Liver (tissue), 9 donors: ENCODE data around the gene STARD3. TPM values are rescaled to one million over a fixed set of nuclear protein-coding genes. Genes with fewer than 3 reads are reported as not detected.

Experiments used
- DNase-seq: peaks from one replicate; pipeline ENCODE4 v3.0.0-alpha.2; 2017; ENCODE audit warnings: low spot score
- H3K27ac ChIP-seq, 2 donors: one replicate each; pipeline ENCODE4 v1.7.0; 2013; ENCODE audit warnings: inconsistent platforms in 2 of 2, low read length in 2 of 2, control low read depth in 1 of 2, low read depth in 1 of 2, mild to moderate bottlenecking in 1 of 2
- H3K27me3 ChIP-seq, 4 donors: one replicate each; pipeline versions ENCODE4 v1.6.1 to v1.7.0; 2013; ENCODE audit warnings: low read length in 3 of 4, inconsistent platforms in 1 of 4, mild to moderate bottlenecking in 1 of 4, moderate library complexity in 1 of 4; ENCODE audit not compliant: control insufficient read depth in 4 of 4, insufficient read depth in 4 of 4
- H3K36me3 ChIP-seq, 4 donors: one replicate each; pipeline versions ENCODE4 v1.6.1 to v1.7.0; 2013; ENCODE audit warnings: low read length in 3 of 4, mild to moderate bottlenecking in 3 of 4, low read depth in 1 of 4, moderate library complexity in 1 of 4; ENCODE audit not compliant: control insufficient read depth in 4 of 4, insufficient read depth in 3 of 4
- H3K4me1 ChIP-seq, 4 donors: one replicate each; pipeline versions ENCODE4 v1.6.1 to v1.7.0; 2013; ENCODE audit warnings: low read length in 3 of 4, mild to moderate bottlenecking in 3 of 4, moderate library complexity in 1 of 4; ENCODE audit not compliant: control insufficient read depth in 4 of 4, insufficient read depth in 4 of 4
- H3K4me3 ChIP-seq, 3 donors: one replicate each; pipeline versions ENCODE4 v1.6.1 to v1.7.0; 2013; ENCODE audit warnings: low read length in 3 of 3, control low read depth in 1 of 3, low read depth in 1 of 3, mild to moderate bottlenecking in 1 of 3
- H3K9ac ChIP-seq, 2 donors: one replicate each; pipeline ENCODE4 v1.7.0; 2013; ENCODE audit warnings: low read length in 2 of 2, mild to moderate bottlenecking in 2 of 2, moderate library complexity in 2 of 2, control low read depth in 1 of 2, low read depth in 1 of 2
- H3K9me3 ChIP-seq, 4 donors: one replicate each; pipeline versions ENCODE4 v1.6.1 to v1.7.0; 2013; ENCODE audit warnings: low read length in 3 of 4; ENCODE audit not compliant: control insufficient read depth in 4 of 4
- EGR1 ChIP-seq, 2 donors: IDR thresholded peaks; 2 replicates each; pipeline ENCODE4 v1.6.1; 2016 to 2018; ENCODE audit warnings: antibody characterized with exemption in 2 of 2, low read depth in 2 of 2
- FOXA2 ChIP-seq: IDR thresholded peaks from 2 replicates; pipeline ENCODE4 v1.6.1; 2016; ENCODE audit warnings: antibody characterized with exemption
- HNF4G ChIP-seq: IDR thresholded peaks from 2 replicates; pipeline ENCODE4 v1.6.1; 2016; ENCODE audit warnings: antibody characterized with exemption
- MAX ChIP-seq: IDR thresholded peaks from 2 replicates; pipeline ENCODE4 v1.6.1; 2016; ENCODE audit warnings: antibody characterized with exemption
- RAD21 ChIP-seq, 2 donors: IDR thresholded peaks; 2 replicates each; pipeline ENCODE4 v1.6.1; 2016; ENCODE audit warnings: antibody characterized with exemption in 2 of 2, mild to moderate bottlenecking in 2 of 2
- REST ChIP-seq: IDR thresholded peaks from 2 replicates; pipeline ENCODE4 v1.6.1; 2016; ENCODE audit warnings: antibody characterized with exemption, mild to moderate bottlenecking
- TAF1 ChIP-seq: conservative IDR thresholded peaks from 2 replicates; pipeline ENCODE4 v1.6.1; 2016; ENCODE audit warnings: antibody characterized with exemption, mild to moderate bottlenecking
- YY1 ChIP-seq: IDR thresholded peaks from 2 replicates; pipeline ENCODE4 v1.6.1; 2016; ENCODE audit warnings: antibody characterized with exemption, mild to moderate bottlenecking
- ZBTB33 ChIP-seq: IDR thresholded peaks from 2 replicates; pipeline ENCODE4 v1.6.1; 2016; ENCODE audit warnings: antibody characterized with exemption
- WGBS: extraction: QIAGEN DNeasy Blood & Tissue Kit; methylation state at CpG from one replicate; pipeline ENCODE4 v1.1.7; 2013; 5-methylcytosine and 5-hydroxymethylcytosine counted together
- polyA plus RNA-seq, 2 donors: library from polyadenylated mRNA; stranded (reverse) in 1 of 2; unstranded in 1 of 2; fragments of 200-250 nt in 1 of 2; fragments of >200 nt in 1 of 2; fragmentation: Nextera tagmentation in 1 of 2; extraction: Ambion mirVana in 1 of 2; gene quantifications; one replicate each; pipeline versions ENCODE4 v1.2.1 to v1.2.3, GENCODE V29; 2013 to 2015
- total RNA-seq, 2 donors: library from RNA; depleted of rRNA; stranded (reverse); fragments of >200 nt; gene quantifications; one replicate each; pipeline ENCODE4 v1.2.3, GENCODE V29; 2014
- donor health status: healthy.
- donor health status: healthy.
- donor health status: healthy.
- donor health status: healthy.
- donor health status: healthy.

STARD3 gene
- total and polyA plus RNA-seq, 4 donors, result 15.0 to 34.0 (median 23.2) TPM

GRCh38 chr17:39711851-39712250 lies 74.9 kb downstream of the STARD3 start:
- no peak overlapping the region for H3K9ac ChIP-seq
- TF ChIP-seq RAD21 (IDR thresholded peaks at IDR 0.05) (no peak), HNF4G (no peak), ZBTB33 (no peak), YY1 (no peak), FOXA2 (no peak), EGR1 (IDR thresholded peaks at IDR 0.05; ENCODE audit: low read depth in 2 of 2) (no peak), MAX (no peak), REST (no peak), TAF1 (no peak)
- H3K27ac ChIP-seq, result no peak overlapping the region
- H3K36me3 ChIP-seq, result peaks cover 0 to 35% (median 12%) of the 10 kb centered on the region in 4 donors
- WGBS, result 96% methylated on average over 10 of the region's 10 CpGs
- H3K27me3 ChIP-seq, result no peaks in the 10 kb centered on the region
- no peaks in the 10 kb centered on the region for H3K9me3 ChIP-seq
- DNase-seq, result no peak
- no peak overlapping the region for H3K4me3 ChIP-seq
- peaks cover 5 to 22% (median 13%) of the 10 kb centered on the region in 4 donors for H3K4me1 ChIP-seq

Other genes with a start within 250 kb of the STARD3 start
- 1 to 10 TPM; 7.9 to 8.4 TPM for gene FBXL20, start 235.5 kb upstream of the STARD3 start, total RNA-seq
- 1 to 10 TPM; 1.6 to 2.5 TPM for gene FBXL20, start 235.5 kb upstream of the STARD3 start, polyA plus RNA-seq
- 10 to 100 TPM; 12.0 to 19.3 TPM for gene MED1, start 185.9 kb upstream of the STARD3 start, total RNA-seq
- gene MED1, start 185.9 kb upstream of the STARD3 start, polyA plus RNA-seq, result 1 to 10 TPM; 4.4 to 6.2 TPM
- 10 to 100 TPM; 19.2 to 30.3 TPM for gene CDK12, start 175.7 kb upstream of the STARD3 start, total RNA-seq
- 10 to 100 TPM in 1 of 2 donors, 1 to 10 TPM in 1; 7.5 to 10.8 TPM for gene CDK12, start 175.7 kb upstream of the STARD3 start, polyA plus RNA-seq
- gene NEUROD2, start 29.2 kb upstream of the STARD3 start, total RNA-seq, result not detected
- gene NEUROD2, start 29.2 kb upstream of the STARD3 start, polyA plus RNA-seq, result not detected
- gene PPP1R1B, start 10.2 kb upstream of the STARD3 start, total RNA-seq, result under 1 TPM in 1 of 2 donors, not detected in 1; 0.14 TPM
- not detected for gene PPP1R1B, start 10.2 kb upstream of the STARD3 start, polyA plus RNA-seq
- gene TCAP, start 28.2 kb downstream of the STARD3 start, total RNA-seq, result under 1 TPM; 0.14 to 0.67 TPM
- gene TCAP, start 28.2 kb downstream of the STARD3 start, polyA plus RNA-seq, result under 1 TPM in 1 of 2 donors, not detected in 1; 0.22 TPM
- 1 to 10 TPM in 1 of 2 donors, not detected in 1; 8.6 TPM for gene PNMT, start 31.3 kb downstream of the STARD3 start, total RNA-seq
- under 1 TPM; 0.20 to 0.26 TPM for gene PNMT, start 31.3 kb downstream of the STARD3 start, polyA plus RNA-seq
- gene PGAP3, start 50.9 kb downstream of the STARD3 start, total RNA-seq, result 10 to 100 TPM in 1 of 2 donors, 1 to 10 TPM in 1; 7.9 to 19.5 TPM
- 10 to 100 TPM; 13.3 to 14.6 TPM for gene PGAP3, start 50.9 kb downstream of the STARD3 start, polyA plus RNA-seq
- gene ERBB2, start 62.9 kb downstream of the STARD3 start, total RNA-seq, result 10 to 100 TPM; 21.0 to 28.8 TPM
- 10 to 100 TPM in 1 of 2 donors, 1 to 10 TPM in 1; 4.7 to 10.5 TPM for gene ERBB2, start 62.9 kb downstream of the STARD3 start, polyA plus RNA-seq
- 10 to 100 TPM; 11.1 to 13.4 TPM for gene MIEN1, start 93.4 kb downstream of the STARD3 start, total RNA-seq
- 10 to 100 TPM; 44.6 to 99.0 TPM for gene MIEN1, start 93.4 kb downstream of the STARD3 start, polyA plus RNA-seq
- gene GRB7, start 100.8 kb downstream of the STARD3 start, total RNA-seq, result 1 to 10 TPM; 1.9 to 3.0 TPM
- gene GRB7, start 100.8 kb downstream of the STARD3 start, polyA plus RNA-seq, result 1 to 10 TPM; 1.9 to 6.8 TPM
- 1 to 10 TPM; 1.3 to 2.3 TPM for gene IKZF3, start 227.2 kb downstream of the STARD3 start, total RNA-seq
- gene IKZF3, start 227.2 kb downstream of the STARD3 start, polyA plus RNA-seq, result under 1 TPM; 0.32 to 0.36 TPM
- not detected for gene ZPBP2, start 231.1 kb downstream of the STARD3 start, total RNA-seq
- not detected for gene ZPBP2, start 231.1 kb downstream of the STARD3 start, polyA plus RNA-seq